Measurements from ENCODE around the gene THRB. TPM values are rescaled to one million over a fixed set of nuclear protein-coding genes. Genes with fewer than 3 reads are reported as not detected.

The THRB gene
- total RNA-seq, 1 donor from 2014 or later: 32.8 TPM

- intact Hi-C loops (cut with micrococcal nuclease): no loop called here
- Histone ChIP-seq H3K4me1 (peaks cover 7% of the 10 kb centered on the region), H3K27me3 (ENCODE audit: low read depth) (no peaks in the 10 kb centered on the region), H3K4me3 (no peak overlapping the region), H3K27ac (replicated peaks) (no peak overlapping the region), H3K36me3 (no peaks in the 10 kb centered on the region), H3K9me3 (replicated peaks) (no peaks in the 10 kb centered on the region)
- TF ChIP-seq CTCF (IDR thresholded peaks at IDR 0.05; ENCODE audit: borderline replicate concordance): no peak
- DNase-seq: no peak
These were observed 329.6 kb downstream of the THRB start for GRCh38 chr3:24164967-24165602.

- H3K9me3 ChIP-seq (replicated peaks): no peaks in the 10 kb centered on the region
- no peaks in the 10 kb centered on the region for H3K27me3 ChIP-seq (ENCODE audit: low read depth)
- H3K4me3 ChIP-seq: no peak overlapping the region
- no peak for DNase-seq
- TF ChIP-seq CTCF (IDR thresholded peaks at IDR 0.05; ENCODE audit: borderline replicate concordance): no peak
- H3K36me3 ChIP-seq: no peaks in the 10 kb centered on the region
- peaks cover 7% of the 10 kb centered on the region for H3K4me1 ChIP-seq
- intact Hi-C loops (cut with micrococcal nuclease): no loop called here
- no peak overlapping the region for H3K27ac ChIP-seq (replicated peaks)
These were observed 331.7 kb downstream of the THRB start for GRCh38 chr3:24162929-24163328.

GRCh38 chr3:24161841-24162240, 332.8 kb downstream of the THRB start:
- no peaks in the 10 kb centered on the region for H3K36me3 ChIP-seq
- H3K4me1 ChIP-seq: peaks cover 7% of the 10 kb centered on the region
- TF ChIP-seq CTCF (IDR thresholded peaks at IDR 0.05; ENCODE audit: borderline replicate concordance): no peak
- H3K27ac ChIP-seq (replicated peaks): no peak overlapping the region
- H3K4me3 ChIP-seq: no peak overlapping the region
- DNase-seq: no peak
- no peaks in the 10 kb centered on the region for H3K27me3 ChIP-seq (ENCODE audit: low read depth)
- no peaks in the 10 kb centered on the region for H3K9me3 ChIP-seq (replicated peaks)
- intact Hi-C loops (cut with micrococcal nuclease): no loop called here

- Histone ChIP-seq H3K36me3 (no peaks in the 10 kb centered on the region), H3K27ac (replicated peaks) (no peak overlapping the region), H3K27me3 (ENCODE audit: low read depth) (no peaks in the 10 kb centered on the region), H3K9me3 (replicated peaks) (no peaks in the 10 kb centered on the region), H3K4me3 (no peak overlapping the region), H3K4me1 (peaks cover 7% of the 10 kb centered on the region)
- TF ChIP-seq CTCF (IDR thresholded peaks at IDR 0.05; ENCODE audit: borderline replicate concordance): no peak
- DNase-seq: no peak
- intact Hi-C loops (cut with micrococcal nuclease): no loop called here
These were observed 334.1 kb downstream of the THRB start for GRCh38 chr3:24160424-24161095.

- no peak overlapping the region for H3K4me3 ChIP-seq
- no peaks in the 10 kb centered on the region for H3K27me3 ChIP-seq (ENCODE audit: low read depth)
- no peak for TF ChIP-seq CTCF (IDR thresholded peaks at IDR 0.05; ENCODE audit: borderline replicate concordance)
- intact Hi-C loops (cut with micrococcal nuclease): no loop called here
- H3K4me1 ChIP-seq: peaks cover 16% of the 10 kb centered on the region
- no peaks in the 10 kb centered on the region for H3K36me3 ChIP-seq
- DNase-seq: no peak
- H3K9me3 ChIP-seq (replicated peaks): no peaks in the 10 kb centered on the region
- H3K27ac ChIP-seq (replicated peaks): no peak overlapping the region
These were observed 335.7 kb downstream of the THRB start for GRCh38 chr3:24158761-24159454.
